Psoas muscle (tissue), 8 donors: Measurements from ENCODE around the gene KCNIP3. TPM values are rescaled to one million over a fixed set of nuclear protein-coding genes. Genes with fewer than 3 reads are reported as not detected.

Experiments used
- ATAC-seq, 4 donors: fragments of 200-7000 bp; cut with Tn5 transposase; one replicate each; pipeline ENCODE4 v1.9.1; 2020; ENCODE audit warnings: moderate library complexity in 3 of 4, mild to moderate bottlenecking in 2 of 4
- DNase-seq, 2 donors: peaks; one replicate each; pipeline ENCODE4 v3.0.0-alpha.2; 2020
- H3K27ac ChIP-seq: fragments of 200-600 bp; one replicate; pipeline ENCODE4 v1.8.0; 2022
- H3K27me3 ChIP-seq, 3 donors: fragments of 200-600 bp in 1 of 3; one replicate each; pipeline versions ENCODE4 v1.6.1 to v1.8.0; 2013 to 2022; ENCODE audit warnings: low read length in 2 of 3, mild to moderate bottlenecking in 2 of 3, moderate library complexity in 1 of 3; ENCODE audit not compliant: insufficient read depth in 3 of 3
- H3K36me3 ChIP-seq, 2 donors: fragments of 200-600 bp in 1 of 2; one replicate each; pipeline versions ENCODE4 v1.6.1 to v1.8.0; 2013 to 2022; ENCODE audit warnings: low read depth in 1 of 2, mild to moderate bottlenecking in 1 of 2, moderate library complexity in 1 of 2; ENCODE audit not compliant: insufficient read depth in 1 of 2
- H3K4me1 ChIP-seq: fragments of 200-600 bp; one replicate; pipeline ENCODE4 v1.8.0; 2022
- H3K4me3 ChIP-seq: fragments of 200-600 bp; one replicate; pipeline ENCODE4 v1.8.0; 2022; ENCODE audit warnings: mild to moderate bottlenecking
- H3K9me3 ChIP-seq: fragments of 200-600 bp; one replicate; pipeline ENCODE4 v1.8.0; 2022
- WGBS, 3 donors: extraction: QIAGEN DNeasy Blood & Tissue Kit; methylation state at CpG; one replicate each; pipeline versions ENCODE4 v1.1.6 to v1.1.7; 2013; 5-methylcytosine and 5-hydroxymethylcytosine counted together
- intact Hi-C, 2 donors: fragments of 100-400 bp; cut with DNase I; formaldehyde crosslinking; loops; one replicate each; pipeline versions ENCODE4 v1.11.0 to v1.14.2; 2022
- polyA plus RNA-seq, 3 donors: library from polyadenylated mRNA; stranded (reverse); fragments of 200-250 nt; gene quantifications; one replicate each; pipeline ENCODE4 v1.2.3, GENCODE V29; 2013
- total RNA-seq, 4 donors: library from RNA; stranded (reverse); fragmentation: NEBNext Ultra II Directional in 2 of 4; extraction: Animal tissue kit (Norgen Biotek cat#: 25700) in 2 of 4; gene quantifications; one replicate each; pipeline versions ENCODE4 v1.2.1 to v1.2.4, GENCODE V29; 2021 to 2023
- TF ChIP-seq, protein P1 (sequence below): fragments of 200-600 bp; IDR thresholded peaks from one replicate; pipeline ENCODE4 v1.8.0; 2022; ENCODE audit warnings: antibody characterized with exemption
- donor health status: healthy with polysubstance abuse.
- donor health status: DM: no; HTN: no; CAD: no; lungs with moderate emphysema.
- donor health status: Bipolar disorder and iron deficiency.
- donor health status: healthy.
- donor health status: DM: yes; HTN: yes; CAD: no.
- donor health status: DM: no; HTN: no; CAD: no.
- donor health status: DM: no; HTN: no; CAD: no.
- donor health status: DM: yes; HTN: yes; CAD: no.

KCNIP3 gene
- total and polyA plus RNA-seq, 7 donors: 0.93 to 2.0 (median 1.3) TPM

DNA sequence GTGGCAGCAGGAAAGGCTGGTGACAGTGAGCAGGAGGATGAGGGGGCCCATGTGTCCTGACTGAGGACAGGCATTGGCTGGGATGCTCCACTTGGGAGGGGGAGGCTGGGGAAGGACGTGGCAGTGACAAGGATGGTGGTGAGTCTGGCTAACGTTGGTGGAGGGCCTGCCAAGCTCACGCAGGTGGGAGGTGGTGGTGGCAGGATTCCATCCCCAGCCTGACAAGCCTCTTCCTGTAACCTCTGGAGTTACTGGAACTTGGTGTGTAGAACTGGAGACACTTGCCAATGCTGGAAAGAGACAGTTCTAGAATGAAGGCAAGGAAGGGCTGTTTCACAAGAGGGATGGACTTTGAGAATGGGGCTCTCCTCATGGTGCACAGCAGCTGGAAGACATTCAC lies 14.7 kb upstream of the KCNIP3 start:
- DNase-seq: no peak

DNA sequence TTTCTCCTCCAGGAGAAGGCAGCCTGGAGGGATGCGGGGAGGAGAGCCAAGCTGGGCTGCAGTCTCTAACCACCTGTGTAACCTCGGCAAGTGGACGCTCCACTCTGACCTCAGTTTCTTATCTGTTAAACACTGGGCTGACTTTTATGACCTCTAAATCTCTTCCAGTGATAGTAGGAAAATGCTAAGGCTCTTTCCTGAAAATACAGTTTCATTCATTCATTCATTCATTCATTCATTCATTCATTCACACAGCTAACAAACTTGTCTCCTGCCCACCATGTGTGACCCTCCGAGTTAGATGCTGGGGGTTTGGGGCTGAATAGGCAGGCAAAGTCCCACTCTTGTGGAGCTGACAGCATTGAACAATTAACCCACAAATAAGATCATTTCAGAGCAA lies 13.6 kb upstream of the KCNIP3 start:
- WGBS, 3 donors: 90 to 94% (median 91%) methylated on average over 4 of the region's 4 CpGs
- DNase-seq: no peak
- intact Hi-C loops: no loop called here
- Histone ChIP-seq H3K4me3 (no peak overlapping the region), H3K36me3 (no peaks in the 10 kb centered on the region), H3K27ac (no peak overlapping the region), H3K27me3 (no peaks in the 10 kb centered on the region), H3K4me1 (no peaks in the 10 kb centered on the region), H3K9me3 (no peaks in the 10 kb centered on the region)
- TF ChIP-seq, protein P1, sequence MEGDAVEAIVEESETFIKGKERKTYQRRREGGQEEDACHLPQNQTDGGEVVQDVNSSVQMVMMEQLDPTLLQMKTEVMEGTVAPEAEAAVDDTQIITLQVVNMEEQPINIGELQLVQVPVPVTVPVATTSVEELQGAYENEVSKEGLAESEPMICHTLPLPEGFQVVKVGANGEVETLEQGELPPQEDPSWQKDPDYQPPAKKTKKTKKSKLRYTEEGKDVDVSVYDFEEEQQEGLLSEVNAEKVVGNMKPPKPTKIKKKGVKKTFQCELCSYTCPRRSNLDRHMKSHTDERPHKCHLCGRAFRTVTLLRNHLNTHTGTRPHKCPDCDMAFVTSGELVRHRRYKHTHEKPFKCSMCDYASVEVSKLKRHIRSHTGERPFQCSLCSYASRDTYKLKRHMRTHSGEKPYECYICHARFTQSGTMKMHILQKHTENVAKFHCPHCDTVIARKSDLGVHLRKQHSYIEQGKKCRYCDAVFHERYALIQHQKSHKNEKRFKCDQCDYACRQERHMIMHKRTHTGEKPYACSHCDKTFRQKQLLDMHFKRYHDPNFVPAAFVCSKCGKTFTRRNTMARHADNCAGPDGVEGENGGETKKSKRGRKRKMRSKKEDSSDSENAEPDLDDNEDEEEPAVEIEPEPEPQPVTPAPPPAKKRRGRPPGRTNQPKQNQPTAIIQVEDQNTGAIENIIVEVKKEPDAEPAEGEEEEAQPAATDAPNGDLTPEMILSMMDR: no peak
- no peak for ATAC-seq

More for the DNA sequence above, 14.7 kb upstream of the KCNIP3 start:
- TF ChIP-seq, protein P1: no peak
- H3K4me3 ChIP-seq: no peak overlapping the region
- no peaks in the 10 kb centered on the region for H3K9me3 ChIP-seq
- H3K36me3 ChIP-seq: no peaks in the 10 kb centered on the region
- intact Hi-C loops: no loop called here
- 26 to 47% (median 44%) methylated on average over 3 of the region's 3 CpGs for WGBS, 3 donors
- no peaks in the 10 kb centered on the region for H3K27me3 ChIP-seq
- H3K27ac ChIP-seq: no peak overlapping the region
- no peak for ATAC-seq
- H3K4me1 ChIP-seq: no peaks in the 10 kb centered on the region

DNA sequence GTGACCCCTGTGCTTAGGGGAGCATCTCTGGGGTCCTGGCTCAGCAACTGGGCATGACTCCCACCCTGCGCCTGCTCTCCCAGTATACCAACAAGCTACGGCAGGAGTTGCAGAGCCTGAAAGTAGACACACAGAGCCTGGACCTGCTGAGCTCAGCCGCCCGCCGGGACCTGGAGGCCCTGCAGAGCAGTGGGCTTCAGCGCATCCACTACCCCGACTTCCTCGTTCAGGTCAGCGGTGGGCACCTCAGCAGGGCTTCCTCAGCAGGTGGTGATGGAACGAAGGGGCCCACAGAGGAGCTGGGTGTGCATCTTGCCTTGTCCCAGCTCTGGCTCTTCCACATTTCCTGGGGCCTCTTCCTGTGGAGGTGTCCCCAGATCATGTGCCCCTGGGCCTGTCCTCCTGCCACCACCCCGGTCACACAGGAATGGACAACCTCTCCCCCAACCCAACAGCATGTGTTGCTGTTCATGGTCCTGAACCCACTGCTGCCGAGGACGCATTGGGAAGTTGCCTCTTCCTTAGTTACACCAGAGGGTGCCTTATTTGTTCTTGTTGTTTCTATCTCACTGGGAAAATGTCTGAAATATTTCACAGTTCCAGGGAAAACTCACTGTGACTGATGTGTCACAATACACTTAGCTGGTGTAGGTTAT lies 12.1 kb upstream of the KCNIP3 start:
- H3K36me3 ChIP-seq: no peaks in the 10 kb centered on the region
- WGBS, 3 donors: 89 to 92% (median 92%) methylated on average over 13 of the region's 13 CpGs
- no peak overlapping the region for H3K4me3 ChIP-seq
- no peak overlapping the region for H3K27ac ChIP-seq
- H3K4me1 ChIP-seq: no peaks in the 10 kb centered on the region
- no peak for ATAC-seq
- intact Hi-C loops: no loop called here
- H3K9me3 ChIP-seq: no peaks in the 10 kb centered on the region
- no peaks in the 10 kb centered on the region for H3K27me3 ChIP-seq
- DNase-seq: no peak
- TF ChIP-seq, protein P1: no peak

DNA sequence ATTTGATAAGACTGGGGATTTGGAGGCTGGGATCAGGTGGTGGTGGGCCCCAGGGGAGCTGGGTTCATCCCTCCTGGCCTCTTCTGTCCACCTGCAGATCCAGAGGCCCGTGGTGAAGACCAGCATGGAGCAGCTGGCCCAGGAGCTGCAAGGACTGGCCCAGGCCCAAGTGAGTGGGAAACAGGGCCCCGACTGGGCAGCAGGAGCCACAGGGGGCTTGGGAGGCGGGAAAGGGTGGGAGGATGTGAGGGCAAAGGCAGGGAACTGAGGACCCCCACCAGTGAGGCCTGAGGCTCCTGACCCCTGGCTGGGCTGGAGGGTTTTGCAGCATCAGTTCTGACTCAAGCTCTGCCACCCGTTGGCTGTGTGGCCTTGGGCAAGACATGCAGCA lies 11.6 kb upstream of the KCNIP3 start:
- DNase-seq (no peak), ATAC-seq (no peak)
- intact Hi-C loops: no loop called here
- TF ChIP-seq, protein P1: no peak
- Histone ChIP-seq H3K4me1 (no peaks in the 10 kb centered on the region), H3K9me3 (no peaks in the 10 kb centered on the region), H3K36me3 (no peaks in the 10 kb centered on the region), H3K27ac (no peak overlapping the region), H3K4me3 (no peak overlapping the region), H3K27me3 (peaks cover 0 to 3% (median 0%) of the 10 kb centered on the region in 3 donors)
- 57 to 63% (median 59%) methylated on average over 4 of the region's 4 CpGs for WGBS, 3 donors

DNA sequence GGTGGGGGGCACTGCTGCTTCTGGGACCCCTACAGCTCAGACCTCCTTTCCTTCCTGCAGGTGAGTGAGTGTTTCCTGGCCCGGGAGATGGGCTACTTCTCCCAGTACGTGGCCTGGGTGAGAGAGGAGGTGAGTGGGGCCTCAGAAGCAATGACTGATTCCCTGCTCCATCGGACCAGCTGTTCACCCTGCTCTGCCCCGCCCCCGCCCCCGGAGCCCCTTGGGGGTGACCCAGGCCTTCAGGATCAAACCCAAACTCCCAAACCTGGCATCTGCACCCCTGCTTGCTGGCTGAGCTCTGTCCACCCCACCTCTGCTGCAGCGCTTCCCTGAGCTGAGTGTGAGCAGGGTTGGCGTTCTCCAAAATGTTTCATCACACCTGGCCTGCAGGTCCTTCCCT lies 9.8 kb upstream of the KCNIP3 start:
- H3K4me3 ChIP-seq: no peak overlapping the region
- H3K9me3 ChIP-seq: peaks cover 8% of the 10 kb centered on the region
- H3K27ac ChIP-seq: no peak overlapping the region
- TF ChIP-seq, protein P1: no peak
- no peaks in the 10 kb centered on the region for H3K4me1 ChIP-seq
- H3K36me3 ChIP-seq: no peaks in the 10 kb centered on the region
- 78 to 83% (median 80%) methylated on average over 8 of the region's 8 CpGs for WGBS, 3 donors
- ATAC-seq: no peak
- H3K27me3 ChIP-seq: peaks cover 0 to 3% (median 0%) of the 10 kb centered on the region in 3 donors
- DNase-seq: no peak
- intact Hi-C loops: no loop called here
